ENCODE results near the gene NHP2. TPM values are rescaled to one million over a fixed set of nuclear protein-coding genes. Genes with fewer than 3 reads are reported as not detected.

The NHP2 gene
- total and polyA plus RNA-seq, 12 donors = 65.2 to 269 (median 122) TPM

DNA sequence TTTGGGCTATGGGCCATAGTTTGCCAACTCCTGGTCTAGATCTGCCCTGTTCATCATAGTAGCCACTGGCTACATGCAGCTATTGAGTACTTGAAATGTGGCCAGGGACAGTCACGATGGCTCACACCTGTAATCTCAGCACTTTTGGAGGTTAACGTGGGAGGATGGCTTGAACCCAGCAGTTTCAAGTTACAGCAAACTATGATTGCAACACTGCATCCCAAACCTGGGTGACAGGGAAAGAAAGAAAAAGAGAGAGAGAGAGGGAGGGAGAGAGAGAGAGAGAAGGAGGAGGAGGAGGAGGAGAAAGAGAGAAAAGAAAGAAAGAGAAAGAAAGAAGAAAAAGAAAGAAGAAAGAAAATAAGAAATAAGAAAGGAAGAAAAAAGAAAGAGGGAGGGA lies 38.6 kb upstream of the NHP2 start:
- no peak overlapping the region for H3K4me3 ChIP-seq
- H3K36me3 ChIP-seq (replicated peaks in 1 of 2) = no peaks in the 10 kb centered on the region
- H3K9me3 ChIP-seq (replicated peaks in 1 of 3) = no peaks in the 10 kb centered on the region
- TF ChIP-seq, protein P1, sequence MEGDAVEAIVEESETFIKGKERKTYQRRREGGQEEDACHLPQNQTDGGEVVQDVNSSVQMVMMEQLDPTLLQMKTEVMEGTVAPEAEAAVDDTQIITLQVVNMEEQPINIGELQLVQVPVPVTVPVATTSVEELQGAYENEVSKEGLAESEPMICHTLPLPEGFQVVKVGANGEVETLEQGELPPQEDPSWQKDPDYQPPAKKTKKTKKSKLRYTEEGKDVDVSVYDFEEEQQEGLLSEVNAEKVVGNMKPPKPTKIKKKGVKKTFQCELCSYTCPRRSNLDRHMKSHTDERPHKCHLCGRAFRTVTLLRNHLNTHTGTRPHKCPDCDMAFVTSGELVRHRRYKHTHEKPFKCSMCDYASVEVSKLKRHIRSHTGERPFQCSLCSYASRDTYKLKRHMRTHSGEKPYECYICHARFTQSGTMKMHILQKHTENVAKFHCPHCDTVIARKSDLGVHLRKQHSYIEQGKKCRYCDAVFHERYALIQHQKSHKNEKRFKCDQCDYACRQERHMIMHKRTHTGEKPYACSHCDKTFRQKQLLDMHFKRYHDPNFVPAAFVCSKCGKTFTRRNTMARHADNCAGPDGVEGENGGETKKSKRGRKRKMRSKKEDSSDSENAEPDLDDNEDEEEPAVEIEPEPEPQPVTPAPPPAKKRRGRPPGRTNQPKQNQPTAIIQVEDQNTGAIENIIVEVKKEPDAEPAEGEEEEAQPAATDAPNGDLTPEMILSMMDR (IDR thresholded peaks at IDR 0.05) = no peak
- TF ChIP-seq POLR2A (IDR thresholded peaks at IDR 0.05) = no peak
- no peak overlapping the region for H3K27ac ChIP-seq
- intact Hi-C loops (cut with DNase I) = no loop called here
- no peak for DNase-seq
- no peaks in the 10 kb centered on the region for H3K4me1 ChIP-seq (replicated peaks in 1 of 2)
- no peaks in the 10 kb centered on the region for H3K27me3 ChIP-seq
- 30 to 54% (median 35%) methylated on average over 2 of the region's 2 CpGs for WGBS, 4 donors

- H3K27ac ChIP-seq = no peak overlapping the region
- DNase-seq = no peak
- intact Hi-C loops (cut with DNase I) = no loop called here
Measured at GRCh38 chr5:178191661-178192060, 38.0 kb upstream of the NHP2 start.

DNA sequence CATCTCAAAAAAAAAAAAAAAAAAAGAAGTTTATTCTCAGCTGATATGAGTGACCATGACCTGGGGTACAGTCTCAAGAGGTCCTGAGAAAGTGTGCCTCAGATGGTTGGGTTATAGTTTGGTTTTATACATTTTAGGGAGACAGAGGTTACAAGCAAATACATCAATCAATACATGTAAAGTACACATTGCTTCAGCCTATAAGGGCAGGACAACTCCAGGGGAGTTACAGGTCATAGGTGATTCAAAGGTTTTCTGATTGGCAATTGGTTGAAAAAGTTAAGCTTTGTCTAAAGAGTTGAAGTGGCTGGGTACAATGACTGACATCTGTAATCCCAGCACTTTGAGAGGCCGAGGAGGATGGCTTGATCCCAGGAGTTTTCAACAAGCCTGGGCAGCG lies 35.7 kb upstream of the NHP2 start:
- 47 to 50% (median 48%) methylated on average over 2 of the region's 2 CpGs for WGBS, 4 donors
- intact Hi-C loops (cut with DNase I) = no loop called here
- H3K4me1 ChIP-seq (replicated peaks in 1 of 2) = no peaks in the 10 kb centered on the region
- no peak overlapping the region for H3K4me3 ChIP-seq
- DNase-seq = no peak
- H3K9me3 ChIP-seq (replicated peaks in 1 of 3) = no peaks in the 10 kb centered on the region
- no peaks in the 10 kb centered on the region for H3K36me3 ChIP-seq (replicated peaks in 1 of 2)
- TF ChIP-seq POLR2A (IDR thresholded peaks at IDR 0.05) = no peak
- TF ChIP-seq, protein P1 (IDR thresholded peaks at IDR 0.05) = no peak
- no peaks in the 10 kb centered on the region for H3K27me3 ChIP-seq
- no peak overlapping the region for H3K27ac ChIP-seq

More at GRCh38 chr5:178191661-178192060, 38.0 kb upstream of the NHP2 start:
- no peaks in the 10 kb centered on the region for H3K9me3 ChIP-seq (replicated peaks in 1 of 3)
- H3K4me1 ChIP-seq (replicated peaks in 1 of 2) = no peaks in the 10 kb centered on the region
- H3K27me3 ChIP-seq = no peaks in the 10 kb centered on the region
- no peak for TF ChIP-seq POLR2A (IDR thresholded peaks at IDR 0.05)
- TF ChIP-seq, protein P1 (IDR thresholded peaks at IDR 0.05) = no peak
- H3K4me3 ChIP-seq = no peak overlapping the region
- H3K36me3 ChIP-seq (replicated peaks in 1 of 2) = no peaks in the 10 kb centered on the region
- 65 to 86% (median 72%) methylated on average over 4 of the region's 4 CpGs for WGBS, 4 donors

DNA sequence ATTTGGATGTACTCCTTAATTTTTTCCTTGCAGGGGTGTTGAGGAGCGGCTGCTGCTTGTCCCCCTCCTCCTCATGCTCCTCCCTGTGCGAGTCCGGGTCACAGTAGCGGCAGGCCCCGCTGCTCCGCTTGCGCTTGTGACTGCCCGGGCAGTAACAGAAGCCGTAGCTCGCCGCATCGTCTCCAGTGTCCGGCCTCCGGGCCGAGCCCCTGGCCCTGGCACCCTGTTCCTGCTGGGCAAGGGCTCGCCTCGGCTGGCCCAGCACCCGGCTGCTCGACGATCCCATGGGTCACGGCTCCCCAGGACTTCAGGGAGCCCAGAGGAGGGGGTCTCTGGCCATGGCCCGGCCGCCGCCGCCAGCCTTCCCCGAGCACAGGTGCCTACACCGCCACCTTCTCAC lies 33.3 kb upstream of the NHP2 start, which contains the start of gene GMCL2:
GMCL2 (minus strand) TSS at position 358 of the 400 bp plus-strand sequence; CDS start at position 286, 72 bp downstream.
- H3K27me3 ChIP-seq = no peaks in the 10 kb centered on the region
- no peaks in the 10 kb centered on the region for H3K36me3 ChIP-seq (replicated peaks in 1 of 2)
- WGBS, 4 donors = 79 to 87% (median 84%) methylated on average over 27 of the region's 27 CpGs
- H3K4me1 ChIP-seq (replicated peaks in 1 of 2) = no peaks in the 10 kb centered on the region
- intact Hi-C loops (cut with DNase I) = no loop called here
- no peaks in the 10 kb centered on the region for H3K9me3 ChIP-seq (replicated peaks in 1 of 3)
- TF ChIP-seq POLR2A (IDR thresholded peaks at IDR 0.05) = no peak
- TF ChIP-seq, protein P1 (IDR thresholded peaks at IDR 0.05) = no peak
- DNase-seq = no peak
- H3K4me3 ChIP-seq = no peak within 1 kb of the TSS
- H3K27ac ChIP-seq = no peak within 1 kb of the TSS

All from adrenal gland (tissue), 12 donors.